Keratinocyte (primary cell): ENCODE results near the gene DLGAP1. TPM values are rescaled to one million over a fixed set of nuclear protein-coding genes. Genes with fewer than 3 reads are reported as not detected.
A peak's percentile ranks its signal among the peaks of the same experiment; 100 is the strongest.

Experiments used
- DNase-seq: peaks from one replicate; pipeline ENCODE4 v3.0.0-alpha.2; 2011; ENCODE audit warnings: low read depth, missing footprints, low spot score
- FAIRE-seq: peaks from 2 replicates; lab custom pipeline; 2011; peaks lifted over from hg19 to GRCh38; lab: Jason Lieb, UNC
- H2AFZ ChIP-seq: 2 replicates; pipeline ENCODE4 v1.6.0; 2012; ENCODE audit warnings: low read length, control low read depth, inconsistent platforms; ENCODE audit not compliant: control insufficient read depth
- H3K27ac ChIP-seq: 2 replicates; pipeline ENCODE4 v1.5.1; 2011; ENCODE audit warnings: low read length; ENCODE audit not compliant: control insufficient read depth, insufficient read depth
- H3K27me3 ChIP-seq: 3 replicates; pipeline ENCODE4 v1.6.0; 2011; ENCODE audit warnings: low read length; ENCODE audit not compliant: control insufficient read depth, insufficient read depth; ENCODE audit errors: extremely low read depth
- H3K36me3 ChIP-seq, 2 experiments: 2 replicates in 1 of 2; 3 replicates in 1 of 2; pipeline ENCODE4 v1.5.1; 2011; ENCODE audit warnings: low read length in 2 of 2, mild to moderate bottlenecking in 1 of 2; ENCODE audit not compliant: control insufficient read depth in 2 of 2, insufficient read depth in 2 of 2; ENCODE audit errors: extremely low read depth in 1 of 2
- H3K4me1 ChIP-seq: 3 replicates; pipeline ENCODE4 v1.5.1; 2011; ENCODE audit warnings: low read length; ENCODE audit not compliant: control insufficient read depth, insufficient read depth; ENCODE audit errors: extremely low read depth
- H3K4me2 ChIP-seq: 3 replicates; pipeline ENCODE4 v1.6.0; 2011; ENCODE audit warnings: low read depth, low read length; ENCODE audit not compliant: control insufficient read depth, insufficient read depth; ENCODE audit errors: extremely low read depth
- H3K4me3 ChIP-seq, 3 experiments: fragments of 200-600 bp in 1 of 3; sonication (generic) in 1 of 3; 2 replicates in 2 of 3; 3 replicates in 1 of 3; pipeline ENCODE4 v1.5.1; 2011 to 2016; ENCODE audit warnings: low read length in 3 of 3, mild to moderate bottlenecking in 3 of 3, control low read depth in 2 of 3, inconsistent platforms in 1 of 3, low read depth in 1 of 3, mixed read lengths in 1 of 3, mixed run types in 1 of 3, moderate library complexity in 1 of 3; ENCODE audit not compliant: control insufficient read depth in 2 of 3, insufficient read depth in 2 of 3; ENCODE audit errors: extremely low read depth in 1 of 3
- H3K79me2 ChIP-seq: 2 replicates; pipeline ENCODE4 v1.6.0; 2012; ENCODE audit warnings: low read length; ENCODE audit not compliant: control insufficient read depth, insufficient read depth
- H3K9ac ChIP-seq: 3 replicates; pipeline ENCODE4 v1.6.0; 2011; ENCODE audit warnings: low read length; ENCODE audit not compliant: control insufficient read depth, insufficient read depth; ENCODE audit errors: extremely low read depth
- H3K9me1 ChIP-seq: 3 replicates; pipeline ENCODE4 v1.6.0; 2011; ENCODE audit warnings: low read length; ENCODE audit not compliant: control insufficient read depth, insufficient read depth; ENCODE audit errors: extremely low read depth
- H3K9me3 ChIP-seq: 2 replicates; pipeline ENCODE4 v1.5.1; 2012; ENCODE audit warnings: low read depth, low read length; ENCODE audit not compliant: control insufficient read depth
- H4K20me1 ChIP-seq: 3 replicates; pipeline ENCODE4 v1.6.0; 2011; ENCODE audit warnings: low read length; ENCODE audit not compliant: control insufficient read depth, insufficient read depth; ENCODE audit errors: extremely low read depth
- CTCF ChIP-seq, 3 experiments: IDR thresholded peaks in 1 of 3; conservative IDR thresholded peaks in 1 of 3; optimal IDR thresholded peaks in 1 of 3; 2 replicates in 2 of 3; 3 replicates in 1 of 3; pipeline versions ENCODE3 to v1.5.1; 2011; ENCODE audit warnings: low read length in 3 of 3, mild to moderate bottlenecking in 3 of 3, moderate library complexity in 2 of 3, control low read depth in 1 of 3, inconsistent platforms in 1 of 3; ENCODE audit not compliant: insufficient read depth in 2 of 3; ENCODE audit errors: extremely low read depth in 1 of 3
- EZH2 ChIP-seq: IDR thresholded peaks from one replicate; pipeline ENCODE4 v1.6.1; 2012; ENCODE audit warnings: inconsistent platforms, mild to moderate bottlenecking, low read length, moderate library complexity
- dilution Hi-C: fragments of 300-500 bp; cut with MboI; formaldehyde crosslinking; loops from one replicate; pipeline ENCODE4 v1.7.0; 2020; ENCODE audit warnings: low sequenced_read_pairs; ENCODE audit not compliant: extremely low pct_ligation_motif_present
- polyA plus RNA-seq, 5 experiments: library from polyadenylated mRNA; depleted of rRNA in 3 of 5; stranded (reverse) in 3 of 5; stranded (forward) in 1 of 5; unstranded in 1 of 5; fragments of >200 nt; gene quantifications; 1 replicate in 1 of 5; 2 replicates in 3 of 5; 3 replicates in 1 of 5; pipeline versions ENCODE4 v1.2.1 to v1.2.3, GENCODE V29; 2011 to 2012; ENCODE audit warnings: missing spikeins in 2 of 5, low read depth in 1 of 5, low replicate concordance in 1 of 5

Gene DLGAP1
- polyA plus RNA-seq, 1 donor (not counting 4 experiments of a cell fraction or from before 2014, with no cell fraction given): not detected

- no peak for TF ChIP-seq EZH2
- no peak for TF ChIP-seq CTCF (optimal IDR thresholded peaks at IDR 0.05 in 1 of 3, IDR thresholded peaks at IDR 0.05 in 1 of 3, conservative IDR thresholded peaks at IDR 0.05 in 1 of 3; ENCODE audit: extremely low read depth in 1 of 3, insufficient read depth in 2 of 3, low read length in 3 of 3)
- H3K9ac ChIP-seq: peak overlapping the region; percentile 100
- H3K79me2 ChIP-seq: peaks cover 78% of the 10 kb centered on the region
- no peaks in the 10 kb centered on the region for H3K27me3 ChIP-seq
- H3K27ac ChIP-seq: peak overlapping the region; percentile 99
- DNase-seq: no peak
- H4K20me1 ChIP-seq: peaks cover 21% of the 10 kb centered on the region
- H3K4me2 ChIP-seq: peak overlapping the region; percentile 83
- no peak for FAIRE-seq
- no peaks in the 10 kb centered on the region for H3K9me1 ChIP-seq
- dilution Hi-C loops: loop anchor here (5.0 kb wide), 1 partner anchor 61 kb away; no protein-coding TSS in a partner anchor
- H3K4me1 ChIP-seq: peaks cover 35% of the 10 kb centered on the region
- peaks cover 13 to 28% of the 10 kb centered on the region in 2 experiments for H3K36me3 ChIP-seq
- no peaks in the 10 kb centered on the region for H3K9me3 ChIP-seq
- no peak overlapping the region for H2AFZ ChIP-seq
- H3K4me3 ChIP-seq: peak overlapping the region; percentile 94 to 100 (median 95)
Measured at GRCh38 chr18:3452750-3453539, 1002.2 kb downstream of the DLGAP1 start.

DNA sequence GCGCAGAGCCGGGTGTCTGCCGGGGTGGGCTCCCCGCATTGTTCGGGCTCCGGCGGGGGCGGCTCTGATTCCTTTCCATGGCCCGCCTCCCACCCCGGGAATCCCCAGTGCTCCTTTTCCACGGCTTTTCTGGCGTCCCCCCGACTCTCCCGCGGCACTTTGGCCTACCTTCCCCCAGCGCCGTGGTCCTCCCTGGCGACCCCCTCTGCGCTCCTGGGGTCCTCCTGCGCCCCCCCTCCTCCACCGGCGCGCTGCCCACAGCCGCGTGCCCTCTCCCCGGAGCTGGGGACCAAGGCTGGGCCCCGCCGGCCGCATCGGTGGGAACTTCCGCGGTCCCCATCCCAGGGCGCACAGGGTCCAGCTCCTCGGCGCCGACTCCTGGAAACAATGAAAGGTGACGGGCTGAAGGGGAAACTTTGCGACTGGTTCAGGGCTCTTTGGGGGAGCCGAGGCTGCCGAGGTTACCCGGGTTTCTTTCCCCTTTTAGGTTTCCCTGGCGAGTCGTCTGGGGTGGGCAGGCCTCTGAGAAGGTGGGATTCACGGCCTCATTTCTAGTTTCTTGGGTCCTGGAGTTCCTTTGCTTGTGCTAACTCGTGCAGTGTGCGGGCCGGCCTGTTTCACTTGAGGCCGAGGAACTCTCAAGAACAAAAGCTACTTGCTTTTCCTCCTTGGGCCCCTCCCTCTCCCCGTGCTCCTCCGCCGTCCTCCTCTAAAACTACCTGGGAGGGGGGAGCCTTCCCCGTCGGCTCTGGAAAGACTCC is 1002.9 kb downstream of the DLGAP1 start:
- H3K9ac ChIP-seq: peak overlapping the region; percentile 100
- TF ChIP-seq EZH2 (no peak), CTCF (optimal IDR thresholded peaks at IDR 0.05 in 1 of 3, IDR thresholded peaks at IDR 0.05 in 1 of 3, conservative IDR thresholded peaks at IDR 0.05 in 1 of 3; ENCODE audit: extremely low read depth in 1 of 3, insufficient read depth in 2 of 3, low read length in 3 of 3) (no peak)
- peaks cover 72% of the 10 kb centered on the region for H3K79me2 ChIP-seq
- H3K36me3 ChIP-seq: peaks cover 8 to 22% of the 10 kb centered on the region in 2 experiments
- no peak overlapping the region for H2AFZ ChIP-seq
- H3K4me1 ChIP-seq: peaks cover 33% of the 10 kb centered on the region
- no peak for FAIRE-seq
- H3K27me3 ChIP-seq: no peaks in the 10 kb centered on the region
- no peak for DNase-seq
- H4K20me1 ChIP-seq: peaks cover 17% of the 10 kb centered on the region
- H3K4me3 ChIP-seq: peak overlapping the region; percentile 94 to 100 (median 95)
- peak overlapping the region; percentile 99 for H3K27ac ChIP-seq
- peak overlapping the region; percentile 83 for H3K4me2 ChIP-seq
- no peaks in the 10 kb centered on the region for H3K9me1 ChIP-seq
- H3K9me3 ChIP-seq: no peaks in the 10 kb centered on the region
- dilution Hi-C loops: loop anchor here (5.0 kb wide), 1 partner anchor 60 kb away; no protein-coding TSS in a partner anchor
